GM19328 (cell line): ENCODE data around the gene NMD3.
"Not testable (repeated sequence)": the region's sequence is repeated elsewhere in the genome, so short reads cannot be mapped to it uniquely, and the experiment has no call there.

ENCODE experiments used
- ATAC-seq: cut with Tn5 transposase; IDR thresholded peaks from one replicate; pipeline ENCODE4 v1.9.1; 2021; ENCODE audit warnings: mild to moderate bottlenecking, moderate library complexity; ENCODE audit not compliant: unreplicated experiment

The NMD3 gene

DNA sequence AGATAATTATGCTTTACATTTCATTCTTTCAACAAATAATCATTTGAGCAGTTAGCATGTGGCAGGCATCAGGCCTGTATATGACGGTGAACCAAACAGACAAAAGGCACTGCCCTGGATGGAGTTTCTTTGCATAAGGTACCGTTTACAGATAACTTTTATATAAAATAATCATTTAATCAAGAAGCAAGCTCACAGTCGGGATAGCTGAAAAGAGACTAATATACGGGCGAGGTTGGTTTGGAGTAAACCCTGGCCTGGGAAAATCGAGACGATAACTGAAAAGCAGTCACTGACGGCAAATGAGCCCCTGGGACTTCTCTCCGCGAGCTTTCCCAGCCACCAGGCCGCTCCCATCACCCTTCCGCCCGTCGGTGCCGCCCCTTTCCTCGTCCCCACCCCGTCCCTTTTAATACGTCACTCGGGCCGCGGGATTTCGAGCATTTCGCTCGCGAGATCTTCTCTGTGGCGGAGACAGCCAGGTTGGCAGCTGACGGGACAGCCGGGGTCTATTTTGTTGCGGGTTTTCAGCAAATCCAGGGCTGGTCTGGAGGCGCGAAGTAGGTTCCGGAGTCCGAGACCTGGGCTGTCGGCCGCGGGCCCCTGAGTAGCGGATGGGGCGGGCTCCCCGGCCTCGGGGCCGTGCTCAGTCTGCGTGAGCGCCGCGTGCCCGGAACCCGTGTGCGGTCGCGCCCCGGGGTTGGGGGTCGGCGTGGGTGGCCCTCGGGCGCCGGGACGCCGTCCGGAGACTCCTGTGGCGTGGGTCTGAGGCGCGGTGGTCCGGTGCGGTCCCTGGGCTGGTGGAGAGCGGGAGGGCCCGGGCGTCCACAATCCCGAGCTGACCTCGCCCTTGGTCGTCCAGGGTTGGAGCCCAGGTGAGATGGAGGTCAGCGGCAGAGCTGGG is at the start of gene NMD3:
NMD3 (plus strand) TSS at position 462 of the 904 bp plus-strand sequence. CDS start 703 bp downstream, outside the sequence.
- ATAC-seq, result peak; percentile 98

- ATAC-seq, result no peak
These were observed 49.2 kb upstream of the NMD3 start for GRCh38 chr3:161171639-161172552.

- ATAC-seq, result no peak
These were observed 45.6 kb upstream of the NMD3 start for GRCh38 chr3:161175506-161175905.

DNA sequence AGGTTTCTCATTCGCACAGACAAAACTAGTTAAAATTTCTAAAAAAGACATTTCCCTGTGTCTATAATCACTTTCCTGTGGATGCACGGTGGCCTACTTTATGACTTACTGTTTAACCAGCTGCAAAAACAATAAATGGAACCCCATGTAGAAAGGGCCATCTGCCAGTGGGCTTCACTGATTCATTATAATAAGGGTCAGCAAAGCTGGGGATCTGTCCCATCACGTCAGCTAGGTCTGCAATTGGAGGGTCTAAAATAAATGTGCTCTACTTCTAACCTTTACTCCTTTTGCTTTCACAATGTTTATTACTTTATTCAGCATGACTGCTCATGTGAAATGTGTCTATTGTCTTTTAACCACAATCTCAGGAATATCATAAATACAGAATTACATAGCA is 43.1 kb upstream of the NMD3 start:
- no peak for ATAC-seq

DNA sequence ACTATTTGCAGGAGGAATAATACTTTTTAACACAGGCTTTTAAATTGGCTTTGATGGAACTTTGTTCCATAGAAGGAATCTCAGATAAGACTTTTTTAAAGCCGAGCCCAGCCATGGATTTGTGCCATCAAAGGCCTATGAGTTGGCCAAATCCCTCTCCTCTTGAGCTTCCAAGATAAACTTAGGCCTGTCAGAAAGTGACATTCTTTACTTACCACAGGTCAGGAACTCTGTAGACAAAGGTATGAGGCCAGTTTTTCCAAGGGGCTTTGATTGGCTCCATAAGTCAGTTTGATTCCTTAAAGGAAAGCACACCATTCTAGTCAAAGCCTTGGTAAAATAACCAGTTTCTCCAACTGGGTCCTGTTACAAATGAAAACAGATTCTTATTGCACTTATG is 39.7 kb upstream of the NMD3 start:
- ATAC-seq, result not testable (repeated sequence)

- ATAC-seq, result no peak
These were observed 34.1 kb upstream of the NMD3 start for GRCh38 chr3:161187046-161187445.

- no peak for ATAC-seq
These were observed 23.0 kb upstream of the NMD3 start for GRCh38 chr3:161197855-161198850.

- no peak for ATAC-seq
These were observed 21.2 kb upstream of the NMD3 start for GRCh38 chr3:161199926-161200325.

DNA sequence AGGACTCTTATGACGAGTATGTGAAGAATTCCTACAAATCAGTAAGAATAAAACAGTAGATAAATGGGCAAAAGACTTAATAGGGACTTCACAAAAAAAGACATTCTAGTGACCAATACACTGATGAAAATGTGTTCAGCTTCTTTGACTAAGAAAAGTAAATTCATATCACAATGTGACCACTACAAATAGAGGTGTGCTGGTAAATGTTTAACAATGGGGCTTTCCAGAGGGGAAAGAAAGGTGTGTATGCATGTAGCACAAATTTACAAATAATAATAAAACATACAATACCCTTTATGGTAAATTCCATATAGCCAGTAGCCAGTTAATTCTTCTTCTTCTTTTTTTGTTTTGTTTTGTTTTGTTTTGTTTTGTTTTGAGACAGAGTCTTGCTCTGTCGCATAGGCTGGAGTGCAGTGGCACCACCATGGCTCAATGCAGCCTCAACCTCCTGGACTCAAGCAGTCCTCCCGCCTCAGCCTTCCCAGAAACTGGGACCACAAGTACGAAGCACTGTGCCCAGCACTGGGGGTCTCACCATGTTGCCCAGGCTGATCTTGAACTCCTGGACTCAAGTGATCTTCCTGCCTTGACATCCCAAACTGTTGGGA is 17.5 kb upstream of the NMD3 start:
- ATAC-seq, result no peak

DNA sequence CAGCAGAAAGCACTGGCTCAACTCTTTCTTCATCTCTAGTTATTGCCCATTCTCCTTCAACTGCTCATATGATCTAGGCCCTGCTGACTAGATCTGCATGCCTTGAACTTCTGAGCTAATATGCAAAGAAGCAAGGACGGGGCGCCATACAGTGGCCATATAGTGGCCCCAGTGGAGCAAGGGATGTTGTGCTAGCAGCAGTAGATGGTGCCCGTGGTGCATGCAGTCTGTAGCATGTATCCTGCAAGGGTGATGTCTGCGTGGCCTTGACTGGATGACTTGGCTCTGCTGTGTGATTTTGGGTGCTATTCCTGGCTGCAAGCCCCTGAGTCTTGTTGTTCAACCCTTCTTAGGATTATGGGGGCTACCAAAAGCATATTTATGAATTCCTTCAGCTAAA is 12.2 kb upstream of the NMD3 start:
- ATAC-seq, result no peak

- ATAC-seq, result no peak
These were observed 8.8 kb upstream of the NMD3 start for GRCh38 chr3:161212171-161212771.

GRCh38 chr3:161212906-161213305 is 8.2 kb upstream of the NMD3 start:
- no peak for ATAC-seq

DNA sequence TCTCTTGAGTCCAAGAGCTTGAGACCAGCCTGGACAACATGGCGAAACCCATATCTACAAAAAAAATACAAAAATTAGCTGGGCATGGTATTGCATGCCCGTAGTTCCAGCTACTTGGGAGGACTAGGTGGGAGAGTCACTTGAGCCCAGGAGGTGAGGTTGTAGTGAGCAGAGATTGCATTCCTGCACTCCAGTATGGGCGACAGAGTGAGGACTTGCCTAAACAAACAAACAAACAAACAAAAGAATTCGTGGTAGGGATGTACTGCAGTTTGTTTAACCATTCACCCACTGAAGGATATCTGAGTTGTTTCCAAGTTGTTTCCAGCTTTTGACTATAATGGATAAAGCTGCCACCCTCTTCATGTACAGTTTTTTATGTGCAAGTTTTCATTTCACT is 7.5 kb upstream of the NMD3 start:
- ATAC-seq, result no peak

GRCh38 chr3:161215185-161215584 is 5.9 kb upstream of the NMD3 start:
- ATAC-seq, result no peak

DNA sequence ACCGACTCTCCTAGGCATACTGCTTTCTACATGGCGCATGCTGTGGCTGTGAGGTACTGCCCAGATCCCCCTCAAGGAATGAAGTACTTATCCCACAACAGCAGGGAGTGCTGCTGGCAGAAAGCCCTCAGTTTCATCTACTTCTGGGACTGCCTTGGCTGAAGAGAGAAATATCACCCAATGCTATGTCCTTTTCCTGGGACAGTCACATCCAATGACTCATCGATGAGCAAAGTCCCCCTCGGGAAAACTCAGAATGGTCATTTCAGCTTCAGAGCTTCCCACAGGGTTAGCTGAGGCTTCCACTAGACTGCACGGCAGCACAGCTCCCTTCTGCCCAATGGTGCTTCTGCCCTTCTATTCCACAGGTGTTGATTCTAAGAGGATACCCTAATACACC is 3.6 kb upstream of the NMD3 start:
- ATAC-seq, result no peak

GRCh38 chr3:161219495-161219894 is 1.6 kb upstream of the NMD3 start:
- no peak for ATAC-seq

DNA sequence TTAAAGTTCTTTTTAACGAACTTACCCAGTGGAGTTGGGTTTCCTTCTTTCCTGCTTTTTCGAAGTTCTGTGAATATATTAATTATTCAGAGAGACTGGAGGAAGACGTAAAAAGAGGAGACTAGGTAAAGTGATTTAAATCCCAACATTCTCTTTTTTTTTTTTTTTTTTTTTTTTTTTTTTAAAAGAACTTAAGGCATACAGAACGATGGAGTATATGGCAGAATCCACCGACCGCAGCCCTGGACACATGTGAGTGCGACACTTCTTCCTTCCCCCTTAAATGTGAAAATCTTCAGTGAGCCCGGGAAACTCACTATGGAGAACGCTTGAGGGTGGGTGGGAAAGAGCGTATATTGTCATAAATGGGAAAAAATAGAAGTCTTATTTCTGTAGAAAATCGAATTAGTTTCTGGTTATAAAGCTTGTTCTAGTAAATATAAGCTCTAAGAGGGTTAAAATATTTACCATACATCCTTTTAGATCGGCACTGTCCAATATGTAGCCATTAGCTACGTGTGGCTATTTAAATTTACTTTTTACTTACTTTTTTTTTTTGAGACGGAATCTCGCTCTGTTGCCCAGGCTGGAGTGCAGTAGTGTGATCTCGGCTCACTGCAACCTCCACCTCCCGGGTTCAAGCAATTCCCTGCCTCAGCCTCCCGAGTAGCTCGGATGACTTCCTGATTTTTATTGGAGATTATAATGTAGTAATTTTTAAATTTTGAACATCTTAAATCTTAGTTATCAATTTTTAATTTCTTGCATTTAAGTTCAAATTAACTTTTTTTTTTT is 892 bp downstream of the NMD3 start:
- ATAC-seq, result no peak

DNA sequence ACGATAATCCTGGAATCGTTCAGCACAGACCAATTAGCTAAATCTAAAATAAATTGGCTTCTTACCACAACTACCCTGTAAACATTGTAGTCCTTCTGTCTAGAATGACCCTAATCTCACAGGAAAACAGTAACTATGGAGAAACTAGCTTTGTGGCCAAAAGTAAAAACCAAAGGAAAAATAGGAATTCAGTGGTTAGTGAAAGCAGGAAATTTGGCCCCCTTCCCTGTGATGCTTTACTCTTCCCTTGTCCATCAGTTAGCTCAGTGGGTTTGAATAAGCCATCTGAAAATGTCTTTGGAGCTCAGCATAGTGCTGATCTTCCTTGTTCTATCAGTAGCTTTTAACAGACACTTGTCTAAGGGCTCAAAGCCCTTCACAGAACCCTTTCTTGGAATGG is 1.6 kb downstream of the NMD3 start:
- no peak for ATAC-seq

DNA sequence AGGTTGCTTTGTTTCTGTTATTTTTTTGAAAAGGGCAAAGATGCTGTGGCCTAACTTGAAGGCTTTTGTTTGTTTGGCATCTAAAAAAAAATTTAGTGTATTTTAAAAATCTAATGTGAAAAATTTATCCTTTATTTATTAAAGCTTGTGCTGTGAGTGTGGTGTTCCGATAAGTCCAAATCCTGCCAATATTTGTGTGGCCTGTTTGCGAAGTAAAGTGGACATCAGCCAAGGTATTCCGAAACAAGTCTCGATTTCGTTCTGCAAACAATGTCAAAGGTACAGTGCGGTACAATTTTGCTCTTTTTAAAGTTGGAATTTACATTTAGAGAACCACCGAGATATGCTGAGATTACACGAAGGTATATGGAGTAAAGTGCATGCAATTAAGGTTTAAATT is 3.7 kb downstream of the NMD3 start:
- no peak for ATAC-seq
